ENCODE results near the gene MAP3K7CL. TPM values are rescaled to one million over a fixed set of nuclear protein-coding genes. Genes with fewer than 3 reads are reported as not detected.

MAP3K7CL gene
- total RNA-seq, 1 donor from 2014 or later: 0.13 TPM

DNA sequence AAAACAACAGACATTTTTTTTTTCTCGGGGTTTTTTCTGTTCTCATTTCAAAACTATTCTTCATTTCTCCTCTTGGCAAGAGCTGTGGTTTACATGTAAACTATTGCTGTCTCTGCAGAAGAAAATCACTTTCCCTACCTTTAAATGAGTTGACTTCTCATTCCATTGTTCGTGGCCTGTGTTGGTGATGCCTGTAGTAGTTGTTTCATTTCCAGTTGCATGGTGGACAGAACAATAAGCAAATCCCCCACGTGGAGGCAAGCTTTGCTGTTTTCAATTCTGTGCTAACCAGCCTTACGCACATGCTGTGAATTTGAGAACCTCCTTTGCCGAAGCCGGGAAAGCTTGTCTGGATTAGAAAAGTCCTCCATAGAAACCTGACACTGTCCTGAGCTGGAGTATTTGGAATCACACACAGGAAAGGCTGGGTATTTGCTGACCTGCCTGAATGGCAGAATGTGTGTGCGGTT lies 26.2 kb upstream of the MAP3K7CL start:
- no peak for DNase-seq (ENCODE audit: low spot score in 2 of 2, unreplicated experiment in 2 of 2)
- Mint-ChIP-seq H3K9me3 (peaks cover 3% of the 10 kb centered on the region), H3K36me3 (no peaks in the 10 kb centered on the region), H3K4me3 (no peak overlapping the region), H3K27me3 (ENCODE audit: low read depth) (no peaks in the 10 kb centered on the region), H3K27ac (no peak overlapping the region), H3K4me1 (peaks cover 9% of the 10 kb centered on the region)
- no peak for TF ChIP-seq CTCF (IDR thresholded peaks at IDR 0.05; ENCODE audit: unreplicated experiment)

DNA sequence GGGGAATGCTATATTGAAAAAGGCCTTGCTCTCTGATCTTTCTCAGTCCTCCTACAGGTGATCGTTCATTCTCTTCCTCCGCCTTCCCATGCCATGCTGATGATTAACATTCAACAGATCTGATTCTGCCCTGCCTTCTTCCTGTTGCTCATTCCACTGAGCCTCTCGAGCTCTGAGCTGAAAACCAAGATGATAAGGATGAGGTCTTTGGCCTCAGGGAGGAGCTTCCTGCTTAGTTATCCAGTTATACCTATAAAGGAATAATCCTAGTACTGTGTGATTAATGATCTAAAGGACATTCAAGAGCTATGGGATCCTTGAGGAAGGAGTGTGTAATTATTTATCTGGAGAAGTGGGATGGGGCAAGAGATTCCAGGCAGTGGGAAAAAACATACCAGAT lies 25.2 kb upstream of the MAP3K7CL start:
- Mint-ChIP-seq H3K4me3 (no peak overlapping the region), H3K9me3 (no peaks in the 10 kb centered on the region), H3K27ac (no peak overlapping the region), H3K36me3 (no peaks in the 10 kb centered on the region), H3K4me1 (peaks cover 12% of the 10 kb centered on the region), H3K27me3 (ENCODE audit: low read depth) (no peaks in the 10 kb centered on the region)
- no peak for DNase-seq (ENCODE audit: low spot score in 2 of 2, unreplicated experiment in 2 of 2)
- TF ChIP-seq CTCF (IDR thresholded peaks at IDR 0.05; ENCODE audit: unreplicated experiment): no peak

- no peaks in the 10 kb centered on the region for H3K36me3 Mint-ChIP-seq
Observed at GRCh38 chr21:29114765-29115500, 15.5 kb upstream of the MAP3K7CL start.

DNA sequence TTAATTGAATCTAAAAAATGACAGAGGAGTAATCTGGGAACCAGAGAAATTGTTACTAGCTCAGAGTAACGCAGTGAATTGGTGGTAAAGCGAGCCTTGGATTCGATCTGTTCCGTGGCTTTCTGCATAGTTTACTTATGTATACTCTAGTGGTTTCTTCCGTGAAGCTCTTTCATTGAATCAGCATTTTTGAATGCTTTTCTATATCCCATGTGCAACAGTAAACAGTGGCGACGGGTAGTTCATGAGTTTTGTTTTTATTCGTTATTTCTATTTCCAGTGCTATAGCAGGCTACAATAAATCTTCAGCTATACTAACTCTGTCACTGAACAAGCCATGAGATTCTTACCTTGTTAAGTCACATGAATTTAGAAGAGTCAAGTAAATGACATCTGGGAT lies 14.5 kb upstream of the MAP3K7CL start:
- no peak for DNase-seq (ENCODE audit: low spot score in 2 of 2, unreplicated experiment in 2 of 2)
- H3K4me1 Mint-ChIP-seq: no peaks in the 10 kb centered on the region
- no peaks in the 10 kb centered on the region for H3K36me3 Mint-ChIP-seq
- H3K27ac Mint-ChIP-seq: no peak overlapping the region
- H3K4me3 Mint-ChIP-seq: no peak overlapping the region
- no peak for TF ChIP-seq CTCF (IDR thresholded peaks at IDR 0.05; ENCODE audit: unreplicated experiment)
- H3K27me3 Mint-ChIP-seq (ENCODE audit: low read depth): no peaks in the 10 kb centered on the region
- peaks cover 3% of the 10 kb centered on the region for H3K9me3 Mint-ChIP-seq

More at GRCh38 chr21:29114765-29115500, 15.5 kb upstream of the MAP3K7CL start:
- Mint-ChIP-seq H3K4me3 (no peak overlapping the region), H3K9me3 (peaks cover 3% of the 10 kb centered on the region), H3K4me1 (peaks cover 3% of the 10 kb centered on the region), H3K27ac (no peak overlapping the region), H3K27me3 (ENCODE audit: low read depth) (no peaks in the 10 kb centered on the region)
- TF ChIP-seq CTCF (IDR thresholded peaks at IDR 0.05; ENCODE audit: unreplicated experiment): no peak
- no peak for DNase-seq (ENCODE audit: low spot score in 2 of 2, unreplicated experiment in 2 of 2)

DNA sequence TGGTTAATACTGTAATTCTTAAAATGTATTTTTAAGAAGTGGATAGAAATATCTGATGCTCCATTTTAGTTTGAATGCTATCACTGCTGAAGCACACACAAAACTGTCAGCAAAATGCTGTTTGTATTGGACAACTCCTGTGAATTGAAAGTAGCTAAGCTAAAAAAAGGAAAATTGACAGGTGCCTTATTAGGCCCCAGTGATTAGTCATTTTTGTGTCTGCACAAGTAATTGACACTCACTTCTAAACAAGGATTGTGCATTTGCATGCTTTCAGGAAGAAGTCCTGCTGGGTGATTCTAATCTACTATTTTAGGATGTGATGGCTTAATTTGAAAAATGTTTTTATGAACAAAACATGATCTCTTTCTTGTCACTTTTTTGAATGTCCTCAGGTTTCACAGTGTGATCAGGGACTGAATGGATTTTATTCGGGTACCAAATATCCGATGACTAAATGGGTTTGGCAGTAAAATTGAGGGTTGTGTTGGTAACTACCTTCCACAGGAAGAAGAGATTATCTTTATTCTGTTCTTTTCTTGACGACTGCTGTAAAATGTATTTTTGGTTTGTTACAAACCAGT lies 13.0 kb upstream of the MAP3K7CL start:
- no peaks in the 10 kb centered on the region for H3K36me3 Mint-ChIP-seq
- H3K4me3 Mint-ChIP-seq: no peak overlapping the region
- no peaks in the 10 kb centered on the region for H3K27me3 Mint-ChIP-seq (ENCODE audit: low read depth)
- no peaks in the 10 kb centered on the region for H3K4me1 Mint-ChIP-seq
- no peak overlapping the region for H3K27ac Mint-ChIP-seq
- H3K9me3 Mint-ChIP-seq: peaks cover 2% of the 10 kb centered on the region
- DNase-seq (ENCODE audit: low spot score in 2 of 2, unreplicated experiment in 2 of 2): no peak
- no peak for TF ChIP-seq CTCF (IDR thresholded peaks at IDR 0.05; ENCODE audit: unreplicated experiment)
